Ovary (tissue), 9 donors: Measurements from ENCODE around the gene LIME1. TPM values are rescaled to one million over a fixed set of nuclear protein-coding genes. Genes with fewer than 3 reads are reported as not detected.

ENCODE experiments used
- DNase-seq, 5 donors: peaks; one replicate each; pipeline ENCODE4 v3.0.0-alpha.2; 2019 to 2020
- H3K27ac ChIP-seq, 2 donors: fragments of 200-600 bp; one replicate each; pipeline versions ENCODE4 v1.5.1 to v1.8.0; 2019 to 2022
- H3K27me3 ChIP-seq: fragments of 200-600 bp; one replicate; pipeline ENCODE4 v1.8.0; 2022
- H3K36me3 ChIP-seq: fragments of 200-600 bp; sonication (generic); one replicate; pipeline ENCODE4 v1.5.1; 2019
- H3K4me1 ChIP-seq: one replicate; pipeline ENCODE4 v1.8.1; 2013; ENCODE audit warnings: mild to moderate bottlenecking, moderate library complexity; ENCODE audit not compliant: insufficient read depth
- H3K4me3 ChIP-seq: fragments of 200-600 bp; sonication (generic); one replicate; pipeline ENCODE4 v1.5.1; 2017
- H3K9me3 ChIP-seq, 2 donors: fragments of 200-600 bp in 1 of 2; sonication (generic) in 1 of 2; one replicate each; pipeline versions ENCODE4 v1.5.1 to v1.8.1; 2013 to 2019; ENCODE audit warnings: mild to moderate bottlenecking in 1 of 2, moderate library complexity in 1 of 2
- CTCF ChIP-seq, 3 donors: fragments of 450-650 bp in 2 of 3; fragments of 200-600 bp in 1 of 3; IDR thresholded peaks; one replicate each; pipeline versions ENCODE4 v1.5.1 to v1.8.0; 2016 to 2022; ENCODE audit warnings: antibody characterized with exemption in 3 of 3, mild to moderate bottlenecking in 1 of 3
- EP300 ChIP-seq: sonication (generic); formaldehyde crosslinking; IDR thresholded peaks from one replicate; pipeline ENCODE4 v1.6.1; 2017; ENCODE audit warnings: antibody characterized with exemption
- POLR2A ChIP-seq: fragments of 450-650 bp; IDR thresholded peaks from one replicate; pipeline ENCODE4 v1.6.1; 2017; ENCODE audit warnings: antibody characterized with exemption, mild to moderate bottlenecking, moderate library complexity
- WGBS, 3 donors: extraction: QIAGEN DNeasy Blood & Tissue Kit in 1 of 3; methylation state at CpG; one replicate each; pipeline versions ENCODE4 v1.1.5 to v1.1.7; 2013 to 2017; 5-methylcytosine and 5-hydroxymethylcytosine counted together
- intact Hi-C, 4 donors: fragments of 100-400 bp; cut with DNase I; formaldehyde crosslinking; loops; one replicate each; pipeline versions ENCODE4 v1.11.0 to v1.15.1; 2022 to 2023
- polyA plus RNA-seq, 2 donors: library from polyadenylated mRNA; stranded (reverse); fragments of 200-250 nt in 1 of 2; fragments of 350-450 nt in 1 of 2; fragmentation: Illumina TruSeq in 1 of 2; extraction: RNeasy Lipid Tissue Mini Kit (QIAGEN cat#74804) in 1 of 2; gene quantifications; one replicate each; pipeline ENCODE4 v1.2.3, GENCODE V29; 2013 to 2014
- total RNA-seq, 7 donors: library from RNA; depleted of rRNA in 2 of 7; stranded (reverse); fragments of >200 nt in 2 of 7; fragmentation: NEBNext Ultra II Directional in 3 of 7; extraction: Animal tissue kit (Norgen Biotek cat#: 25700) in 3 of 7; gene quantifications; one replicate each; pipeline versions ENCODE4 v1.1.0 to v1.2.4, GENCODE V29; 2016 to 2023
- donor health status: DM: no; HTN: no; CAD: no; lungs with moderate emphysema.
- donor health status: DM: no; HTN: no; CAD: no.
- donor health status: Bipolar disorder and iron deficiency.
- donor health status: DM: yes; HTN: yes; CAD: no.
- donor health status: DM: no; HTN: no; CAD: no.
- donor health status: DM: yes; HTN: yes; CAD: no.

The LIME1 gene
- total and polyA plus RNA-seq, 9 donors: 0.15 to 21.6 (median 13.7) TPM

GRCh38 chr20:63689046-63690002, 47.1 kb upstream of the LIME1 start:
- DNase-seq: peak in 3 of 5 donors; percentile 44 to 55 (median 50)
- no peak for TF ChIP-seq EP300
- no peak for TF ChIP-seq CTCF (IDR thresholded peaks at IDR 0.05)
- TF ChIP-seq POLR2A: no peak
- H3K27me3 ChIP-seq: no peaks in the 10 kb centered on the region
- no peaks in the 10 kb centered on the region for H3K36me3 ChIP-seq
- H3K4me1 ChIP-seq: peaks cover 10% of the 10 kb centered on the region
- no peaks in the 10 kb centered on the region for H3K9me3 ChIP-seq
- H3K4me3 ChIP-seq: no peak overlapping the region
- intact Hi-C loops: no loop called here
- WGBS, 3 donors: 87 to 91% (median 90%) methylated on average over 44 of the region's 44 CpGs
- H3K27ac ChIP-seq: no peak overlapping the region

- intact Hi-C loops: no loop called here
- DNase-seq: peak in 1 of 5 donors; percentile 31
- Histone ChIP-seq H3K9me3 (no peaks in the 10 kb centered on the region), H3K4me3 (no peak overlapping the region), H3K27me3 (no peaks in the 10 kb centered on the region), H3K4me1 (peaks cover 10% of the 10 kb centered on the region), H3K27ac (no peak overlapping the region), H3K36me3 (no peaks in the 10 kb centered on the region)
- 79 to 88% (median 80%) methylated on average over 30 to 40 of the region's 40 CpGs for WGBS, 3 donors
- TF ChIP-seq POLR2A (no peak), EP300 (no peak), CTCF (IDR thresholded peaks at IDR 0.05) (no peak)
Observed at GRCh38 chr20:63690003-63690897, 46.2 kb upstream of the LIME1 start.

DNA sequence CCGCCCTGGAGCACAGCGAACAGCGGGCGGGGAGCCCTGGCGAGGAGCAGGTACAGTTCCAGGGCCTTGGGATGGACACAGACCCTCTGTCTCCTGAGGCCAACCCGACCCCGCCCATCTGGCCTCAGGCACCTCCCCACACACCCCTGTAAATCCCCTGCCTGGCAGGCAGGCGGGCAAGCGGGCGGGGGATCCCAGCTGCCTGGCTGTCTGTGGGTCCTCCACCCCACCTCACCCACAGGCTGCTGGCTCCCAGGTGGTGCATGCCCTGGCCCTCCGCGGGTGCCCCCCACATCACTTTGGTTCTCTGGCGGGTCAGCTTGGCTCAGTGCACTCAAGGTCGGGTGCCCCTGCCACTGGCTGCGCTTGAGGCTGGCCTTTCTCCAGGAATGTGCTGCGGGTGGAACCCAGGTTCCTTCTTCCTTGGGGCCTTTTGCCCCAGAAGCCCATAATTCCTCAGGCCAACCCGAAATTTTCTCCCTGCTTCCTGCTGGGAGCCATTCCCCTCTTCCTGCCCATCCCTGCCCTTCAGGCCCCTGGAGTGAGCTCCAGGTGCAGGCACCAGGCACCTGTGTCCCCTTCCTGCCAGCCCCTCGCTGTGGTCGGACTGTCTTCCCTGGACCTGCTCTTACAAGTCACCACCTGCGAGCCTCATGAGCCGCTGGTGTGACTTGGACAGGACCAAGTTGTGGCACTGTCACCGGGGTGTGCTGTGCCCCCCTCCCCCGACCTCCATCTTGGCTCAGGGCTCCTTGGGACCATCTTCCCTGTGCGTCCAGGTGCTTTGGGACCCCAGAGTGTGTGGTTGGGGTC, 45.4 kb upstream of the LIME1 start:
- Histone ChIP-seq H3K9me3 (no peaks in the 10 kb centered on the region), H3K27me3 (no peaks in the 10 kb centered on the region), H3K4me3 (no peak overlapping the region), H3K4me1 (peaks cover 10% of the 10 kb centered on the region), H3K27ac (no peak overlapping the region), H3K36me3 (no peaks in the 10 kb centered on the region)
- TF ChIP-seq CTCF (IDR thresholded peaks at IDR 0.05) (no peak), EP300 (no peak), POLR2A (no peak)
- 63 to 77% (median 72%) methylated on average over 19 to 24 of the region's 24 CpGs for WGBS, 3 donors
- intact Hi-C loops: no loop called here
- DNase-seq: peak in 2 of 5 donors; percentile 37 to 48
